Heart left ventricle (tissue), 13 donors: ENCODE results near the gene PARD3B.

ENCODE experiments used
- POLR2A ChIP-seq, 2 donors: fragments of 450-650 bp; IDR thresholded peaks; one replicate each; pipeline ENCODE4 v1.6.1; 2017; ENCODE audit warnings: antibody characterized with exemption in 2 of 2, mild to moderate bottlenecking in 2 of 2, moderate library complexity in 2 of 2
- TF ChIP-seq, protein P1 (sequence below), 12 donors: fragments of 200-600 bp; sonication (generic) in 4 of 12; IDR thresholded peaks; one replicate each; pipeline versions ENCODE4 v1.5.0 to v1.8.0; 2018 to 2022; ENCODE audit warnings: antibody characterized with exemption in 12 of 12, mild to moderate bottlenecking in 5 of 12
- donor health status: ischemic (EF 13 %, LVEDD 7.1; RV severe dilation, severe dysfunction).
- donor health status: DM: no; HTN: yes; CAD: no.
- donor health status: DM: no; HTN: no; CAD: no.
- donor health status: ischemic (EF 25% LVEDD 6.9; RV normal size, moderate dysfunction).
- donor health status: ischemic (EF 25% LVEDD 5.7; RV mildly dilated, moderate dysfunction).
- donor health status: ischemic (EF 35%, LVEDD 5.7; RV mildly dilated, moderate dysfunction).
- donor health status: nonischemic (EF 11% LVEDD 7.7; RV severe dilation, severe dysfunction).
- donor health status: DM: yes; HTN: yes; CAD: no.
- donor health status: PGD.
- donor health status: ischemic (EF 29% LVEDD 5.4; RV normal size, mild dysfunction).
- donor health status: nonischemic (EF 23%, LVEDD 6.1; RV moderate dilation, normal function).

DNA sequence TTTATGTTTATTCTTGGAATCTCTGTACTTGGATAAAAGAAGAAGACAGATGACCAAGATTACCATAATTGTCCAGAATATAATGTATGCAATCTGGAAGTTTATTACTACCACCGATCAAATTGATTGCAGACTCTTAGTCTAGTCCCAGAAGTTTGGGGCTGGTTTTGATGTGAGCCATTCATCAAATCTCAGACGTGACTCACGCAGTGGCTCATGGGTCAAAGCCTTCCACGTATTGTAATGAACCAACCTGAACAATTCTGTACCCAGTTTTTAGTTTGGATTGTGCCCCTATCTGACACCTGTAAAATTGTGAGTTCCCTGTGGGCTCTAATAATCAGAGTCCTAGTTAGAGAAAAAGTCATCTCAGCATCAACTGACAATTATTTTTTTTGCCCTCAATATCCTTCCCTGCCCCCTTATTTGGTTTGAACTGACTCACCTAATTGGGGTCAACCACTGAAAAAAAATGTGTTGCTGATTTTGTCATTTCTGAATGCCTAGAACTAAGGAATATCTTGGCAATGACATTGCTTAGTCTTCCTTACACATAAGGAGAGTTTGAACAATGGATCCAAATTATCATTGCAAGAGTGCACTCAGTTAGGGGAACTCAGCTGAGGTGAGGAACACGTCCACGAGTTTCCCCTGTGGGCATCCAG lies 917.5 kb downstream of the PARD3B start:
- TF ChIP-seq, protein P1, sequence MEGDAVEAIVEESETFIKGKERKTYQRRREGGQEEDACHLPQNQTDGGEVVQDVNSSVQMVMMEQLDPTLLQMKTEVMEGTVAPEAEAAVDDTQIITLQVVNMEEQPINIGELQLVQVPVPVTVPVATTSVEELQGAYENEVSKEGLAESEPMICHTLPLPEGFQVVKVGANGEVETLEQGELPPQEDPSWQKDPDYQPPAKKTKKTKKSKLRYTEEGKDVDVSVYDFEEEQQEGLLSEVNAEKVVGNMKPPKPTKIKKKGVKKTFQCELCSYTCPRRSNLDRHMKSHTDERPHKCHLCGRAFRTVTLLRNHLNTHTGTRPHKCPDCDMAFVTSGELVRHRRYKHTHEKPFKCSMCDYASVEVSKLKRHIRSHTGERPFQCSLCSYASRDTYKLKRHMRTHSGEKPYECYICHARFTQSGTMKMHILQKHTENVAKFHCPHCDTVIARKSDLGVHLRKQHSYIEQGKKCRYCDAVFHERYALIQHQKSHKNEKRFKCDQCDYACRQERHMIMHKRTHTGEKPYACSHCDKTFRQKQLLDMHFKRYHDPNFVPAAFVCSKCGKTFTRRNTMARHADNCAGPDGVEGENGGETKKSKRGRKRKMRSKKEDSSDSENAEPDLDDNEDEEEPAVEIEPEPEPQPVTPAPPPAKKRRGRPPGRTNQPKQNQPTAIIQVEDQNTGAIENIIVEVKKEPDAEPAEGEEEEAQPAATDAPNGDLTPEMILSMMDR (IDR thresholded peaks at IDR 0.05): no peak
- TF ChIP-seq POLR2A (IDR thresholded peaks at IDR 0.05): no peak
